D721Med (cell line): ENCODE data around the gene CEP63.

ENCODE experiments used
- DNase-seq: peaks from one replicate; pipeline ENCODE4 v3.0.0; 2011; ENCODE audit warnings: low spot score; ENCODE audit not compliant: insufficient read length
- FAIRE-seq: peaks from 2 replicates; lab custom pipeline; 2011; peaks lifted over from hg19 to GRCh38; lab: Jason Lieb, UNC
- CTCF ChIP-seq: IDR thresholded peaks from 2 replicates; pipeline ENCODE4 v1.5.1; 2012; ENCODE audit warnings: mild to moderate bottlenecking, control low read depth; ENCODE audit not compliant: insufficient read depth; ENCODE audit errors: missing control alignments

CEP63 gene

GRCh38 chr3:134477938-134478337 lies 7.9 kb upstream of the CEP63 start:
- DNase-seq: no peak
- TF ChIP-seq CTCF: no peak
- no peak for FAIRE-seq

GRCh38 chr3:134480546-134480945 lies 5.3 kb upstream of the CEP63 start:
- no peak for TF ChIP-seq CTCF
- DNase-seq: no peak
- FAIRE-seq: no peak

- DNase-seq (no peak), FAIRE-seq (no peak)
- no peak for TF ChIP-seq CTCF
These were observed 4.7 kb upstream of the CEP63 start for GRCh38 chr3:134481166-134481565.

GRCh38 chr3:134482622-134483021 lies 3.2 kb upstream of the CEP63 start:
- DNase-seq (no peak), FAIRE-seq (no peak)
- TF ChIP-seq CTCF: no peak

- DNase-seq (no peak), FAIRE-seq (no peak)
- TF ChIP-seq CTCF: no peak
These were observed 2.5 kb upstream of the CEP63 start for GRCh38 chr3:134483195-134483900.

- DNase-seq: no peak
- TF ChIP-seq CTCF: no peak
These were observed 661 bp upstream of the CEP63 start for GRCh38 chr3:134485075-134485717.

GRCh38 chr3:134486577-134487041 lies 752 bp downstream of the CEP63 start:
- no peak for DNase-seq
- FAIRE-seq: no peak
- no peak for TF ChIP-seq CTCF

More at GRCh38 chr3:134485075-134485717, 661 bp upstream of the CEP63 start:
- FAIRE-seq: no peak
